Nephron progenitor cell (in vitro differentiated cells): ENCODE data around the gene SLC10A1.
"Not testable (repeated sequence)": the region's sequence is repeated elsewhere in the genome, so short reads cannot be mapped to it uniquely, and the experiment has no call there.

ENCODE experiments used
- DNase-seq: peaks from one replicate; pipeline ENCODE4 v3.0.0; 2021
- H3K27ac Mint-ChIP-seq: 2 replicates; pipeline ENCODE4 v1.8.0; 2021; ENCODE audit warnings: mild to moderate bottlenecking, moderate library complexity, mixed read lengths
- H3K27me3 Mint-ChIP-seq: 2 replicates; pipeline ENCODE4 v1.8.0; 2021; ENCODE audit warnings: mild to moderate bottlenecking, low read depth, mixed read lengths; ENCODE audit not compliant: poor library complexity
- H3K36me3 Mint-ChIP-seq: 2 replicates; pipeline ENCODE4 v1.8.0; 2021; ENCODE audit warnings: low read depth, mixed read lengths
- H3K4me1 Mint-ChIP-seq: 2 replicates; pipeline ENCODE4 v1.8.0; 2021; ENCODE audit warnings: mixed read lengths
- H3K4me3 Mint-ChIP-seq: 2 replicates; pipeline ENCODE4 v1.8.0; 2021; ENCODE audit warnings: mild to moderate bottlenecking, moderate library complexity, mixed read lengths
- H3K9me3 Mint-ChIP-seq: 2 replicates; pipeline ENCODE4 v1.8.0; 2021; ENCODE audit warnings: mild to moderate bottlenecking, moderate library complexity, mixed read lengths
- CTCF ChIP-seq: fragments of 200-600 bp; sonication (generic); IDR thresholded peaks from 2 replicates; pipeline ENCODE4 v1.5.0; 2021; ENCODE audit warnings: antibody characterized with exemption

SLC10A1 gene

DNA sequence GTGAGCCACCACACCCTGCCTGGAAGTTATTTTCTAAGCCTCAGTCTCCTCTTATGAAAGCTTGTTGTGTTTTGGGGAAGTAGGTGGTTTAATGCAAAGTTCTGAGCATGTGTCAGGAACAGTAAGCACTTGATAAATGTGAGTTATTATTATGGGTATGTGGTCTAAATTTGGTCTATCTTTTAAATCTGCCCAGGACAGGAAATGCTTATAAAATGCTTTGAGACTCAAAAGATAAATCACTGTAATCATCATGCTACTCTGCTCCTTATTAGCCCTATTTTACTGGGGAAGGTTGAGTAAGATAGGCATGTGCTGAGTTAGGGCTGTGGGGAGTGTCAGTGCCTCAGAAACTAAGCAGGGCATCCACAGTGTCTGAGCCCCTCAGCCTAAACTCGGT lies 43.2 kb downstream of the SLC10A1 start:
- Mint-ChIP-seq H3K27ac (no peak overlapping the region), H3K27me3 (peaks cover 21% of the 10 kb centered on the region), H3K9me3 (no peaks in the 10 kb centered on the region), H3K4me3 (no peak overlapping the region), H3K36me3 (no peaks in the 10 kb centered on the region), H3K4me1 (no peaks in the 10 kb centered on the region)
- no peak for DNase-seq
- no peak for TF ChIP-seq CTCF

DNA sequence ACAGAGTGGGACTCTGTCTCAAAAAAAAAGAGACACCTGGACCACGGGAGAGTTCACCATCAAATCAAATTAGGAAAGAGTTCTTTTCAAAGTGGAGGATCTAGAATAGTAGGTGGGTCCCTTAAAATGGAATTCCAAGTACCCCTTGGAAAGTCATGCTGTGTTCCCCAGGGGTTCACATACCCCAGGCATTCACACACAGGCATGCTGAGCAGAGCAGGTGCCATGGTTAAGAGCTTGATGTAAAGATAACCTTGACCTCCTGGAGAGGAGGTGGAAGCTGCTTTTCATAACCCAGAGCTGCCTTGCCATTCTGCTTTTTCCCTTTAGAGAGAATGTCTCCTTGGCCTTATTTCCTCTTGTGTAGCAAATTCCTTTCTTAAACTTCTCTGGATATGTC lies 44.3 kb downstream of the SLC10A1 start:
- H3K4me1 Mint-ChIP-seq = no peaks in the 10 kb centered on the region
- DNase-seq = no peak
- no peaks in the 10 kb centered on the region for H3K9me3 Mint-ChIP-seq
- peaks cover 22% of the 10 kb centered on the region for H3K27me3 Mint-ChIP-seq
- H3K4me3 Mint-ChIP-seq = no peak overlapping the region
- H3K27ac Mint-ChIP-seq = no peak overlapping the region
- no peaks in the 10 kb centered on the region for H3K36me3 Mint-ChIP-seq
- TF ChIP-seq CTCF = no peak

- H3K4me3 Mint-ChIP-seq = no peak overlapping the region
- no peaks in the 10 kb centered on the region for H3K36me3 Mint-ChIP-seq
- no peak for DNase-seq
- no peak for TF ChIP-seq CTCF
- H3K9me3 Mint-ChIP-seq = peaks cover 8% of the 10 kb centered on the region
- no peak overlapping the region for H3K27ac Mint-ChIP-seq
- peaks cover 25% of the 10 kb centered on the region for H3K27me3 Mint-ChIP-seq
- H3K4me1 Mint-ChIP-seq = no peaks in the 10 kb centered on the region
These were observed 46.5 kb downstream of the SLC10A1 start for GRCh38 chr14:69750495-69750894.

DNA sequence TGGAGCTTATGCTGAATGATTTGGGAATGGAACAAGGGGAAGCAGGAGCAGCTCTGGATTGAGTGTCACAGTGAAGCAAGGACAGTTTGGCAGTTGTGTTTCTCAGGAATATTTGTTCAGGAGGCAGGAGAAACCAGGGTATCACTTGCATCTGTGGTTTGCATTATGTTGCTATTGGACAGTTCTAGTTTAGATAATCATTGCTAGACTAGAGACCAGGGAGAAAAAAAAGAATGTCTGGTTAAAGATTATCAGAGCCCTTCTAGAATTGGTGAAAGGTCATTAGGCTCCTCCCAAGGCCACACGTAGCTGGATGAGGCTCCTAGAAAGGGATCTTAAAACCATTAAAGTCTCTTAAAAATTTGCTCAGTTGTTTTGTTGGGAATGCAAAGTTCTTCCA lies 47.1 kb downstream of the SLC10A1 start:
- Mint-ChIP-seq H3K4me1 (no peaks in the 10 kb centered on the region), H3K9me3 (peaks cover 9% of the 10 kb centered on the region), H3K27ac (no peak overlapping the region), H3K36me3 (no peaks in the 10 kb centered on the region), H3K27me3 (peaks cover 25% of the 10 kb centered on the region), H3K4me3 (no peak overlapping the region)
- no peak for TF ChIP-seq CTCF
- no peak for DNase-seq

DNA sequence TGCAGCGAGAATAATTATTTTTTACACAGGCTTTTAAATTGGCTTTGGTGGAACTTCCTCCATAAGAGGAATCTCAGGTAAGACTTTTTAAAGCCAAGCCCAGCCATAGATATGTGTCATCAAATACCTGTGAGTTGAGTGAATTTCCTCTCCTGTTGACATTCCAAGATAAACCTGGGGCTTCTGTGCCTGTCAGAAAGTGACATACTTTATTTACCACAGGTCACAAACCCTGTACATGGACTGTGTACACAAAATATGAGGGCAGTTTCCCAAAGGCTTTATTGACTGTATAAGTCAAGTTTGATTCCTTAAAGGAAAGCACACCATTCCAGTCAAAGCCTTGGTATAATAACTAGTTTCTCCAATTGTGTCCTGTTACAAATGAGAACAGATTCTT lies 56.0 kb downstream of the SLC10A1 start:
- no peak for TF ChIP-seq CTCF
- Mint-ChIP-seq H3K4me3 (no peak overlapping the region), H3K4me1 (no peaks in the 10 kb centered on the region), H3K36me3 (no peaks in the 10 kb centered on the region), H3K9me3 (peaks cover 59% of the 10 kb centered on the region), H3K27me3 (peaks cover 5% of the 10 kb centered on the region), H3K27ac (no peak overlapping the region)
- no peak for DNase-seq

DNA sequence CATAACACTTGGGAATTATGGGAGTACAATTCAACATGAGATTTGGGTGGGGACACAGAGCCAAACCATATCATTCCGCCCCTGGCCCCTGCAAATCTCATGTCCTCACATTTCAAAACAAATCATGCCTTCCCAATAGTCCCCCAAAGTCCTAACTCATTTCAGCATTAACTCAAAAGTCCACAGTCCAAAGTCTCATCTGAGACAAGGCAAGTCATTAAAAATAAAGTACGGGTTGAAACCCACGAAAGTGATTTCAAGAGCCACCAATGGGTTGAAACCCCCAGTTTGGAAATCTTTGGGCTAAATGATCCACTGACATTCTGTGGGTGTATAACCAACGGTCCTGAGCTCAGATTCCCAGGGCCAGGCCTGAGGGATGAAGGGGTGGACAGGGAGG lies 60.6 kb downstream of the SLC10A1 start:
- not testable (repeated sequence) for H3K27ac Mint-ChIP-seq, H3K4me3 Mint-ChIP-seq, H3K36me3 Mint-ChIP-seq, DNase-seq, H3K4me1 Mint-ChIP-seq
- Mint-ChIP-seq H3K27me3 (peaks cover 13% of the 10 kb centered on the region), H3K9me3 (peaks cover 24% of the 10 kb centered on the region)

DNA sequence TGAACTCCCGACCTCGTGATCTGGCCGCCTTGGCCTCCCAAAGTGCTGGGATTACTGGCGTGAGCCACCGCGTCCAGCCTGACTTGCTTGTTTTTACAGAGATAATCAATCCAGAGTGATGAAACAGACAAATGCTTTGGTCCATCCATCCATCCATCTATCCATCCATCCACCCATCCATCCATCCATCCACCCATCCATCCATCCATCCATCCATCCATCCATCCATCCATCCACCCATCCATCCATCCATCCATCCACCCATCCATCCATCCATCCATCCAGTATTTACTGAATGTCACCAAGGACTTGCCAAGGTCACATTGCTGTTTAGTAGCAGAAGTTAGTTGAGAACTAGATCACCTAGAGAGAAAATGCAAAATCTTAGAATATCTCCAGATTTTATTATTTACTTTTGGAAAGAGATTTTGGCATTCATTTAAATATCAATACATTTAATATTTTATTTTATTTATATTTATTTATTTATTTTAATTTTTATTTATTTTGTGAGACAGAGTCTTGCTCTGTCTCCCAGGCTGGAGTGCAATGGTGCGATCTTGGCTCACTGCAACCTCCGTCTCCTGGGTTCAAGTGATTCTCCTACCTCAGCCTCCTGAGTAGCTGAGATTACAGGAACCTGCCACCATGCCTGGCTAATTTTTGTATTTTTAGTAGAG lies 65.0 kb downstream of the SLC10A1 start:
- H3K27ac Mint-ChIP-seq, H3K4me3 Mint-ChIP-seq, H3K36me3 Mint-ChIP-seq, DNase-seq, H3K9me3 Mint-ChIP-seq, H3K4me1 Mint-ChIP-seq: not testable (repeated sequence)
- H3K27me3 Mint-ChIP-seq = peaks cover 26% of the 10 kb centered on the region
